Smooth muscle cell (in vitro differentiated cells): Measurements from ENCODE around the gene ZNF837. TPM values are rescaled to one million over a fixed set of nuclear protein-coding genes. Genes with fewer than 3 reads are reported as not detected.

Experiments used
- DNase-seq: peaks from one replicate; lab custom pipeline; 2025; ENCODE audit not compliant: unreplicated experiment; lab: John Stamatoyannopoulos, UW
- H2AFZ ChIP-seq: fragments of 200-600 bp; sonication (generic); 2 replicates; pipeline ENCODE4 v1.6.0; 2016; ENCODE audit warnings: antibody characterized with exemption, low read depth, mild to moderate bottlenecking
- H3F3A ChIP-seq: fragments of 200-600 bp; sonication (generic); 2 replicates; pipeline ENCODE4 v1.6.0; 2017; ENCODE audit warnings: antibody characterized with exemption, low read depth
- H3K27ac ChIP-seq: fragments of 200-600 bp; sonication (generic); 2 replicates; pipeline ENCODE4 v1.5.1; 2016; ENCODE audit warnings: low read depth, mild to moderate bottlenecking
- H3K27me3 ChIP-seq: fragments of 200-600 bp; sonication (generic); 2 replicates; pipeline ENCODE4 v1.6.1; 2016; ENCODE audit warnings: low read depth, mild to moderate bottlenecking
- H3K36me3 ChIP-seq: fragments of 200-600 bp; sonication (generic); 2 replicates; pipeline ENCODE4 v1.5.1; 2016; ENCODE audit warnings: low read depth
- H3K4me1 ChIP-seq: fragments of 200-600 bp; sonication (generic); 2 replicates; pipeline ENCODE4 v1.5.1; 2016; ENCODE audit warnings: low read depth
- H3K4me2 ChIP-seq: fragments of 200-600 bp; sonication (generic); 2 replicates; pipeline ENCODE4 v1.6.0; 2016; ENCODE audit warnings: mild to moderate bottlenecking
- H3K4me3 ChIP-seq: fragments of 200-600 bp; sonication (generic); 2 replicates; pipeline ENCODE4 v1.5.1; 2016; ENCODE audit warnings: mild to moderate bottlenecking
- H3K79me2 ChIP-seq: fragments of 200-600 bp; sonication (generic); 2 replicates; pipeline ENCODE4 v1.6.0; 2016; ENCODE audit warnings: low read depth, mild to moderate bottlenecking
- H3K9ac ChIP-seq: fragments of 200-600 bp; sonication (generic); 2 replicates; pipeline ENCODE4 v1.6.0; 2016; ENCODE audit warnings: low read depth
- H3K9me3 ChIP-seq: fragments of 200-600 bp; sonication (generic); replicated peaks from 2 replicates; pipeline ENCODE4 v1.5.1; 2016; ENCODE audit warnings: low read depth
- H4K20me1 ChIP-seq: fragments of 200-600 bp; sonication (generic); 2 replicates; pipeline ENCODE4 v1.6.0; 2016; ENCODE audit warnings: low read depth
- WGBS: methylation state at CpG from one replicate; pipeline ENCODE4 v1.1.7; 2016; ENCODE audit warnings: low lambda C conversion rate; 5-methylcytosine and 5-hydroxymethylcytosine counted together
- polyA plus RNA-seq: library from polyadenylated mRNA; unstranded; fragments of >200 nt; fragmentation: Nextera tagmentation; extraction: Ambion mirVana; gene quantifications from 2 replicates; pipeline ENCODE4 v1.2.1, GENCODE V29; 2016
- total RNA-seq: library from RNA; depleted of rRNA; stranded (reverse); fragments of >200 nt; gene quantifications from 2 replicates; pipeline ENCODE4 v1.2.3, GENCODE V29; 2014
- TF ChIP-seq, protein P1 (sequence below): fragments of 200-600 bp; sonication (generic); IDR thresholded peaks from 2 replicates; pipeline ENCODE4 v1.5.1; 2017; ENCODE audit warnings: borderline replicate concordance, mild to moderate bottlenecking, antibody characterized with exemption; ENCODE audit not compliant: insufficient read depth, poor library complexity, severe bottlenecking

Gene ZNF837
- total and polyA plus RNA-seq, 2 experiments from 2014 or later = 4.4 to 8.4 TPM

DNA sequence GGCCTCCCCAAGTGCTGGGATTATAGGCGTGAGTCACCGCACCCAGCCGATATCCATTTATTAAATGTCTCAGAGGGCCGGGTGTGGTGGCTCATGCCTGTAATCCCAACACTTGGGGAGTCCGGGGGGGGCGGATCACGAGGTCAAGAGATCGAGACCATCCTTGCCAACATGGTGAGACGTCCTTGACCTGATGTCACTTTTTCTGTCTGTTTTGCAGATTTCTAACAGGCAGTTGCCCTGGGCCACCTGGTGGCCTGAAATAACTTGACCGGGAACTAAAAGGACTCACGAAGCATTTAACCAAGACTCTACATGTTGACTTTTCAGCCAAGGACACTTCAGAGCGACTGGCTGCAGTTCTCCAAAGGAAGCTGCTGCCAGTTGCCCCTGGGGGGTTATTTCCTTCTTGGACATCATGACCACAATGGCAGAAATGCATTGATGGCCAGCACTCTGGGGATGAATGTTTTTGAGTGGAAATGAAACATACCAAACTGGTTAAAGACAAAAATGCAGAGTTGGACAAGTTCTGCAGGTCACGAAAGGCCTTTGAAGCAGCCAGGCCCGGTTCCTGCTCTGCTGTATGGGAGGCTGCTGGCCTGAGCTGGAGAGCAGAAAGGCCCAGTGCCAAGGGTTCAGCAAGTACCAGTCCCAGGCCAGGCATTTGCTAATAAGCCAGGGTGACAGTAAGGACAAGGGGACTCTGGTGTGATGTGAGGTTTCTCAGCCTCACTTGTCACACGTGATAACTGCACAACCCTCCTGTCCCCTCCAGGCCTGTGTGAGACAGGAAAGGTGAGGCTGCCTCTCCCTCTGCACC is 8.3 kb downstream of the ZNF837 start:
- no peaks in the 10 kb centered on the region for H3K27me3 ChIP-seq
- H3K27ac ChIP-seq = no peak overlapping the region
- H3K4me1 ChIP-seq = no peaks in the 10 kb centered on the region
- TF ChIP-seq, protein P1, sequence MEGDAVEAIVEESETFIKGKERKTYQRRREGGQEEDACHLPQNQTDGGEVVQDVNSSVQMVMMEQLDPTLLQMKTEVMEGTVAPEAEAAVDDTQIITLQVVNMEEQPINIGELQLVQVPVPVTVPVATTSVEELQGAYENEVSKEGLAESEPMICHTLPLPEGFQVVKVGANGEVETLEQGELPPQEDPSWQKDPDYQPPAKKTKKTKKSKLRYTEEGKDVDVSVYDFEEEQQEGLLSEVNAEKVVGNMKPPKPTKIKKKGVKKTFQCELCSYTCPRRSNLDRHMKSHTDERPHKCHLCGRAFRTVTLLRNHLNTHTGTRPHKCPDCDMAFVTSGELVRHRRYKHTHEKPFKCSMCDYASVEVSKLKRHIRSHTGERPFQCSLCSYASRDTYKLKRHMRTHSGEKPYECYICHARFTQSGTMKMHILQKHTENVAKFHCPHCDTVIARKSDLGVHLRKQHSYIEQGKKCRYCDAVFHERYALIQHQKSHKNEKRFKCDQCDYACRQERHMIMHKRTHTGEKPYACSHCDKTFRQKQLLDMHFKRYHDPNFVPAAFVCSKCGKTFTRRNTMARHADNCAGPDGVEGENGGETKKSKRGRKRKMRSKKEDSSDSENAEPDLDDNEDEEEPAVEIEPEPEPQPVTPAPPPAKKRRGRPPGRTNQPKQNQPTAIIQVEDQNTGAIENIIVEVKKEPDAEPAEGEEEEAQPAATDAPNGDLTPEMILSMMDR = no peak
- H4K20me1 ChIP-seq = no peaks in the 10 kb centered on the region
- H2AFZ ChIP-seq = no peak overlapping the region
- DNase-seq = no peak
- no peaks in the 10 kb centered on the region for H3K36me3 ChIP-seq
- no peaks in the 10 kb centered on the region for H3K79me2 ChIP-seq
- no peak overlapping the region for H3K4me3 ChIP-seq
- H3K9ac ChIP-seq = no peak overlapping the region
- 76% methylated on average over 15 of the region's 15 CpGs for WGBS
- H3K4me2 ChIP-seq = no peak overlapping the region
- H3K9me3 ChIP-seq = no peaks in the 10 kb centered on the region
- H3F3A ChIP-seq = no peaks in the 10 kb centered on the region

DNA sequence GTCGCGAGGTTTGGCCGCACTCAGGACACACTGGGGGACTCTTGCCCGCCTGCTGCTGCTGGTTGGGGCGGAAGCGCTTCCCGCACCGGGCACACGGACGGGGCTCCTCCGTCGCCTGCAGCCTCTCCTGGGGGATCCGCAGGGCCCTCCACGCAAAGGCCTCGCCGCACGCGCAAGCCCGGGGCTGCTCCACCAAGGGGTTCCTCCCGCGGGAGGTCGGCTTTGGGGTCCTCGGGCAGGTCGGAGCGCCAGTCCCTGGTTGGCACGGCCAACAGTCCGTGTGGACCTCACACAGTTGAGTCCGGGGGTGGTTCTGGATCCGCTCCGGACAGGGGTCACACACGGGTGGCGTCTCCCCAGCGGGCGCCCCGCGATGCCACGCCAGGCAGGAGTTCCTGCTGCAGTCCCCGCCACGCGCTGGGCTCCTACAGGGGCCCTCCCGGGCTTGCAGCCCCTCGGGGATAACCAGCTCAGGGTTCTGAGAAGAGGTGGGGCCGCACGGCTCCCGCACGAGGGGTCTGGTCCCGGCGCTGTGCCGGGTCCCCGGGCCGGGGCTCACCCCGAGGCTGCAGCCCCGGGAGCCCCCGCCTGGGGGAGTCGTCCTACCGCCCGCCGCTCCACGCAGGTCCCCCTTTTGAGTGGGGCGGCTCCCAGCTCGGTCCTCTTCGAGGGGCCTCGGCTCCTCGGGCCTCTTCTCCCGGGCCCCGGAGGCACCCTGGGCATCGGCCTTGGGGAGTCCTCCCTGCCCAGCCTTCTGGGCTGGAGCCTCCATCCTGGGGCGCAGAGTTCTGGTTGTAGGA is 12.1 kb downstream of the ZNF837 start:
- H3K27ac ChIP-seq = no peak overlapping the region
- TF ChIP-seq, protein P1 = no peak

DNA sequence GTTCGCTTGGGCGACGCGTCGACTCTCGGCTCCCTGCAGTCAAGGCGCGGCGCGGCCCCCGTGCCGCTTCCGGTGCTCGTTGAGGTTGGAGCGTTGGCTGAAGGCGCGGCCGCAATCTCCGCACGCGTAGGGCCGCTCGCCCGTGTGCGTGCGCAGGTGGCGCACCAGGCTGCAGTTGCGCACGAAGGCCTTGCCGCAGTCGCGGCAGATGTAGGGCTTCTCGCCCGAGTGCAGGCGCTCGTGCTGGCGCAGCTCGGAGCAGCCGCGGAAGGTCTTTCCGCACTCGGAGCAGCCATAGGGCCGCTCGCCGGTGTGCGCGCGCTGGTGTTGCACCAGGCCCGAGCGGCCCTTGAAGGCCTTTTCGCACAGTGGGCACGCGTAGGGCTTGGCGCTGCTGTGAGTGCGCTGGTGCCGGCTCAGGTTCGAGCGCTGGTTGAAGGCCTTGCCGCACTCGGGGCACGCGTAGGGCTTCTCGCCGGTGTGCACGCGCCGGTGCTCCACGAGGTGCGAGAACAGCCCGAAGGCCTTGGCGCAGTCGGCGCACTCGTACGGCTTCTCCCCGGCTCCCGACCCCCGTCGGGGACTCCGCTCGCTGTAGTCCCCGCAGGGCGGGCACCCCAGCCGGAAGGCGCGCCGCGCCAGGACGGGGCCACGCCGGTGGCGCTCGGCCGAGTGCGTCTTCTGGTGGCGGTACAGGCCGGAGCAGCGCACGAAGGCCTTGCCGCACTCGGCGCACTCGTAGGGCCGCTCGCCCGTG is 13.0 kb downstream of the ZNF837 start:
- Histone ChIP-seq H3F3A (no peaks in the 10 kb centered on the region), H3K4me1 (no peaks in the 10 kb centered on the region), H3K4me3 (no peak overlapping the region), H4K20me1 (no peaks in the 10 kb centered on the region), H3K27ac (no peak overlapping the region), H3K36me3 (no peaks in the 10 kb centered on the region), H3K79me2 (no peaks in the 10 kb centered on the region), H3K9me3 (no peaks in the 10 kb centered on the region), H3K27me3 (no peaks in the 10 kb centered on the region), H3K9ac (no peak overlapping the region), H3K4me2 (no peak overlapping the region), H2AFZ (no peak overlapping the region)
- 97% methylated on average over 97 of the region's 106 CpGs for WGBS
- TF ChIP-seq, protein P1 = no peak
- no peak for DNase-seq

More for the DNA sequence above, 12.1 kb downstream of the ZNF837 start:
- Histone ChIP-seq H3K9me3 (no peaks in the 10 kb centered on the region), H2AFZ (no peak overlapping the region), H3K27me3 (no peaks in the 10 kb centered on the region), H3K36me3 (no peaks in the 10 kb centered on the region), H3F3A (no peaks in the 10 kb centered on the region), H3K4me1 (no peaks in the 10 kb centered on the region), H3K79me2 (no peaks in the 10 kb centered on the region), H3K9ac (no peak overlapping the region), H3K4me3 (no peak overlapping the region), H4K20me1 (no peaks in the 10 kb centered on the region), H3K4me2 (no peak overlapping the region)
- WGBS = 97% methylated on average over 59 of the region's 68 CpGs
- DNase-seq = no peak
